SIG-M5 treated with dmso at 0.1 percent for 504 hours (cell line): ENCODE measurements around the gene CISD2.
"Not testable (repeated sequence)": the region's sequence is repeated elsewhere in the genome, so short reads cannot be mapped to it uniquely, and the experiment has no call there.

Source experiments
- DNase-seq: peaks from one replicate; lab custom pipeline; 2025; ENCODE audit not compliant: unreplicated experiment; lab: John Stamatoyannopoulos, UW

CISD2 gene

GRCh38 chr4:102901804-102902203 is 33.0 kb downstream of the CISD2 start:
- no peak for DNase-seq

- no peak for DNase-seq
These were observed 50.1 kb downstream of the CISD2 start for GRCh38 chr4:102918859-102919258.

- DNase-seq, result not testable (repeated sequence)
These were observed 50.9 kb downstream of the CISD2 start for GRCh38 chr4:102919697-102920096.

- no peak for DNase-seq
These were observed 66.9 kb downstream of the CISD2 start for GRCh38 chr4:102935716-102936115.

- DNase-seq, result not testable (repeated sequence)
These were observed 69.3 kb downstream of the CISD2 start for GRCh38 chr4:102938063-102938462.
